ENCODE data around the gene WFDC2.

The WFDC2 gene

GRCh38 chr20:45429618-45430017 lies 39.9 kb upstream of the WFDC2 start:
- TF ChIP-seq, protein P1, sequence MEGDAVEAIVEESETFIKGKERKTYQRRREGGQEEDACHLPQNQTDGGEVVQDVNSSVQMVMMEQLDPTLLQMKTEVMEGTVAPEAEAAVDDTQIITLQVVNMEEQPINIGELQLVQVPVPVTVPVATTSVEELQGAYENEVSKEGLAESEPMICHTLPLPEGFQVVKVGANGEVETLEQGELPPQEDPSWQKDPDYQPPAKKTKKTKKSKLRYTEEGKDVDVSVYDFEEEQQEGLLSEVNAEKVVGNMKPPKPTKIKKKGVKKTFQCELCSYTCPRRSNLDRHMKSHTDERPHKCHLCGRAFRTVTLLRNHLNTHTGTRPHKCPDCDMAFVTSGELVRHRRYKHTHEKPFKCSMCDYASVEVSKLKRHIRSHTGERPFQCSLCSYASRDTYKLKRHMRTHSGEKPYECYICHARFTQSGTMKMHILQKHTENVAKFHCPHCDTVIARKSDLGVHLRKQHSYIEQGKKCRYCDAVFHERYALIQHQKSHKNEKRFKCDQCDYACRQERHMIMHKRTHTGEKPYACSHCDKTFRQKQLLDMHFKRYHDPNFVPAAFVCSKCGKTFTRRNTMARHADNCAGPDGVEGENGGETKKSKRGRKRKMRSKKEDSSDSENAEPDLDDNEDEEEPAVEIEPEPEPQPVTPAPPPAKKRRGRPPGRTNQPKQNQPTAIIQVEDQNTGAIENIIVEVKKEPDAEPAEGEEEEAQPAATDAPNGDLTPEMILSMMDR (conservative IDR thresholded peaks at IDR 0.05), result no peak
- TF ChIP-seq ZFX (IDR thresholded peaks at IDR 0.05), result no peak
- no peak overlapping the region for H3K27ac ChIP-seq

GRCh38 chr20:45432294-45432693 lies 37.3 kb upstream of the WFDC2 start:
- TF ChIP-seq, protein P1 (conservative IDR thresholded peaks at IDR 0.05), result no peak
- TF ChIP-seq ZFX (IDR thresholded peaks at IDR 0.05), result no peak
- no peak overlapping the region for H3K27ac ChIP-seq

DNA sequence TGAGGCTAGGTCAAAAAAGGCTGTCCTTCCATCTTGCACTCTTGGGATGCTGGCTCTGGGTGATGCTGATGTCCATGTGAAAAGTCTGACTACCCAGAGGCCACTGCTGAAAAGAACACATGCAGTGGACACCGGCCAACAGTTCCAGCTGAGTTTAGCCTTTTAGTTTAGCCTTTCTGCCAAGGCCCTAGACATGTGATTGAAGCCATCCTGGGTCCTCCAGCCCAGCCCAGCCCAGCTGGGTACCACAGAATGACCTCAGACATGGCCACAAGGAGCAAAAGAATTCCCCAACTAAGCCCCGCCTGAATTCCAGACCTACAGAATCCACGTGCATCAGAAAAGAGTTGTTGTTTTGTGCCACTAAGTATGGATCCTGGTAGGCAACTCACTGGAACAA lies 36.2 kb upstream of the WFDC2 start:
- TF ChIP-seq, protein P1 (conservative IDR thresholded peaks at IDR 0.05), result no peak
- TF ChIP-seq ZFX (IDR thresholded peaks at IDR 0.05), result no peak
- no peak overlapping the region for H3K27ac ChIP-seq

DNA sequence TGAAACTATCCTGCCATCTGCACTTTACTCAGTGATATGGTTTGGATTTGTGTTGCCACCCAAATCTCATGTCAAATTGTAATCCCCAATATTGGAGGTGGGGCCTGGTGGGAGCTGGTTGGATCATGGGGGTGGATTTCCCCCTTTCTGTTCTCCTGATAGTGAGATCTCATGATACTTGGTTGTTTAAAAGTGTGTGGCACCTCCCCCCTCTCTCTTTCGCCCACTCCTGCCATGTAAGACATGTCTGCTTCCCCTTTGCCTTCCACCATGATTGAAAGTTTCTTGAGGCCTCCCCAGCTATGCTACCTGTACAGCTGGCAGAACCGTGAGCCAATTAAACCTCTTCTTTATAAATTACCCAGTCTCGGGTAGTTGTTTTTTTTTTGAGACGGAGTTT lies 35.6 kb upstream of the WFDC2 start:
- no peak overlapping the region for H3K27ac ChIP-seq
- TF ChIP-seq ZFX (IDR thresholded peaks at IDR 0.05), result no peak
- TF ChIP-seq, protein P1 (conservative IDR thresholded peaks at IDR 0.05), result no peak

- peak overlapping the region; percentile 47; the same call in 1 of the 2 replicates for H3K27ac ChIP-seq
- TF ChIP-seq, protein P1 (conservative IDR thresholded peaks at IDR 0.05), result peak; percentile 98
- TF ChIP-seq ZFX (IDR thresholded peaks at IDR 0.05), result no peak
Measured at GRCh38 chr20:45436732-45437485, 32.6 kb upstream of the WFDC2 start.

- TF ChIP-seq, protein P1 (conservative IDR thresholded peaks at IDR 0.05), result no peak
- TF ChIP-seq ZFX (IDR thresholded peaks at IDR 0.05), result no peak
- H3K27ac ChIP-seq, result no peak overlapping the region
Measured at GRCh38 chr20:45440424-45440823, 29.1 kb upstream of the WFDC2 start.

DNA sequence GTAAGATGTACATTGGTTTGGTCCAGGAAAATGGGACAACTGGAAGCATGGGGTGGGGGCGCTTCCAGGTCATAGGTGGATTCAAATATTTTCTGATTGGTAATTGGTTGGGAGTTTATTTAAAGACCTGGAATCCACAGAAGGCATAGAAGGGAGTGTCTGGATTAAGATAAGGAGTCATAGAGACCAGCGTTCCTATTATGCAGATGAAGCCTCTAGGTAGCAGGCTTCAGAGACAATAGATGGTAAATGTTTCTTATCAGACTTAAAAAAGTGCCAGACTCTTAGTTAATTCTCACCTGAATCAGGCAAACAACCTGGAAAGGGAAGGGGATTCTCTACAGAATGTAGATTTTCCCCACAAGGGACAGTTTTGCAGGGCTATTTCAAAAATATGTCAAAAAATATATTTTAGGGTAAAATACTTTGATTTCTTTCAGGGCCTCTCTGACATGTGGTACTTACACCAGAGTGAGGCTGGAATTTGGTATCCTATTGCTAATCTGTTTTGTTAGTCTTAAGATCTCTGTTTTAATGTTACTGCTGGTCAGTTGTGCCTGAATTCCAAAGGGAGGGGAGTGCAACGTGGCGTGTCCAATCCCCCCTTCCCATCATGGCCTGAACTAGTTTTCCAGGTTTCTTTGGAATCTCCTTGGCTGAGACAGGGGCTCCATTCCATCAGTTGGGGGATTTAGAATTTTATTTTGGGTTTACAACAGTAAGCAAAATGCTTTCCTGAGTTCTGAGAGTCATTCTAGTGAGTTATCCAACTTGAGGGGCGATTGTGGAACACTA lies 28.5 kb upstream of the WFDC2 start:
- H3K27ac ChIP-seq, result no peak overlapping the region
- TF ChIP-seq, protein P1 (conservative IDR thresholded peaks at IDR 0.05), result no peak
- no peak for TF ChIP-seq ZFX (IDR thresholded peaks at IDR 0.05)
